Activated CD8-positive, alpha-beta memory T cell treated with anti-CD3 and anti-CD28 coated beads for 36 hours (primary cell): Measurements from ENCODE around the gene ADORA1. TPM values are rescaled to one million over a fixed set of nuclear protein-coding genes. Genes with fewer than 3 reads are reported as not detected.

ENCODE experiments used
- CTCF ChIA-PET: fragments of 350-600 bp; sonication (Branson Sonifier 250); formaldehyde crosslinking; loops from one replicate; lab custom pipeline; 2021; ENCODE audit warnings: antibody characterized with exemption; lab: Charles Lee
- POLR2A ChIA-PET: fragments of 350-600 bp; sonication (Branson Sonifier 250); formaldehyde crosslinking; loops from one replicate; lab custom pipeline; 2021; ENCODE audit warnings: antibody characterized with exemption; lab: Charles Lee
- total RNA-seq, 2 experiments: library from RNA; stranded (reverse); gene quantifications; one replicate each; pipeline ENCODE4 v1.2.3, GENCODE V29; 2021

Gene ADORA1
- total RNA-seq, 2 experiments from 2014 or later: not detected

GRCh38 chr1:203091199-203091477 lies 36.4 kb upstream of the ADORA1 start:
- ChIA-PET POLR2A (no interaction called here), CTCF (interaction anchor here (0.6 kb wide), 1 partner anchor 112 kb away, joined by 5 read pairs; no protein-coding TSS in a partner anchor)

- ChIA-PET POLR2A (no interaction called here), CTCF (no interaction called here)
These were observed 35.7 kb upstream of the ADORA1 start for GRCh38 chr1:203091761-203092330.

- ChIA-PET CTCF (no interaction called here), POLR2A (no interaction called here)
These were observed 33.6 kb upstream of the ADORA1 start for GRCh38 chr1:203093754-203094410.

- POLR2A ChIA-PET: no interaction called here
- CTCF ChIA-PET: no interaction called here
These were observed 32.4 kb upstream of the ADORA1 start for GRCh38 chr1:203095061-203095690.

GRCh38 chr1:203096566-203096965 lies 31.0 kb upstream of the ADORA1 start:
- CTCF ChIA-PET: interaction anchor here (0.7 kb wide), 1 partner anchor 120 kb away, joined by 3 read pairs; no protein-coding TSS in a partner anchor
- POLR2A ChIA-PET: no interaction called here

- POLR2A ChIA-PET: no interaction called here
- CTCF ChIA-PET: interaction anchor here (0.7 kb wide), 1 partner anchor 120 kb away, joined by 3 read pairs; no protein-coding TSS in a partner anchor
These were observed 30.5 kb upstream of the ADORA1 start for GRCh38 chr1:203097001-203097400.

GRCh38 chr1:203098445-203098844 lies 29.1 kb upstream of the ADORA1 start:
- CTCF ChIA-PET: interaction anchor here (0.5 to 1.1 kb wide), 2 partner anchors 18 to 149 kb away, joined by 3 to 5 read pairs; no protein-coding TSS in a partner anchor
- POLR2A ChIA-PET: no interaction called here

GRCh38 chr1:203098914-203099520 lies 28.5 kb upstream of the ADORA1 start:
- CTCF ChIA-PET: interaction anchor here (0.5 to 1.1 kb wide), 2 partner anchors 17 to 149 kb away, joined by 3 to 5 read pairs; no protein-coding TSS in a partner anchor

GRCh38 chr1:203099805-203100515 lies 27.6 kb upstream of the ADORA1 start:
- POLR2A ChIA-PET: no interaction called here
- CTCF ChIA-PET: interaction anchor here (1.1 to 1.3 kb wide), 3 partner anchors 16 to 60 kb away, joined by 3 read pairs; no protein-coding TSS in a partner anchor

More at GRCh38 chr1:203098914-203099520, 28.5 kb upstream of the ADORA1 start:
- POLR2A ChIA-PET: no interaction called here

- ChIA-PET CTCF (interaction anchor here (1.2 to 1.3 kb wide), 2 partner anchors 17 to 61 kb away, joined by 3 read pairs; no protein-coding TSS in a partner anchor), POLR2A (no interaction called here)
These were observed 27.0 kb upstream of the ADORA1 start for GRCh38 chr1:203100516-203100869.

- ChIA-PET CTCF (no interaction called here), POLR2A (no interaction called here)
These were observed 25.5 kb upstream of the ADORA1 start for GRCh38 chr1:203101813-203102634.

GRCh38 chr1:203103216-203103615 lies 24.3 kb upstream of the ADORA1 start:
- CTCF ChIA-PET: no interaction called here
- POLR2A ChIA-PET: no interaction called here

GRCh38 chr1:203103829-203104495 lies 23.6 kb upstream of the ADORA1 start:
- POLR2A ChIA-PET: no interaction called here
- CTCF ChIA-PET: no interaction called here

- ChIA-PET POLR2A (no interaction called here), CTCF (no interaction called here)
These were observed 22.6 kb upstream of the ADORA1 start for GRCh38 chr1:203104789-203105390.

- ChIA-PET POLR2A (no interaction called here), CTCF (no interaction called here)
These were observed 15.1 kb upstream of the ADORA1 start for GRCh38 chr1:203112475-203112874.

GRCh38 chr1:203113308-203113707 lies 14.2 kb upstream of the ADORA1 start:
- ChIA-PET CTCF (no interaction called here), POLR2A (interaction anchor here (0.5 kb wide), 1 partner anchor 62 kb away, joined by 3 read pairs; no protein-coding TSS in a partner anchor)

- ChIA-PET POLR2A (no interaction called here), CTCF (no interaction called here)
These were observed 13.3 kb upstream of the ADORA1 start for GRCh38 chr1:203114202-203114601.
